ENCODE measurements around the gene PCYOX1L.

Gene PCYOX1L, protein sequence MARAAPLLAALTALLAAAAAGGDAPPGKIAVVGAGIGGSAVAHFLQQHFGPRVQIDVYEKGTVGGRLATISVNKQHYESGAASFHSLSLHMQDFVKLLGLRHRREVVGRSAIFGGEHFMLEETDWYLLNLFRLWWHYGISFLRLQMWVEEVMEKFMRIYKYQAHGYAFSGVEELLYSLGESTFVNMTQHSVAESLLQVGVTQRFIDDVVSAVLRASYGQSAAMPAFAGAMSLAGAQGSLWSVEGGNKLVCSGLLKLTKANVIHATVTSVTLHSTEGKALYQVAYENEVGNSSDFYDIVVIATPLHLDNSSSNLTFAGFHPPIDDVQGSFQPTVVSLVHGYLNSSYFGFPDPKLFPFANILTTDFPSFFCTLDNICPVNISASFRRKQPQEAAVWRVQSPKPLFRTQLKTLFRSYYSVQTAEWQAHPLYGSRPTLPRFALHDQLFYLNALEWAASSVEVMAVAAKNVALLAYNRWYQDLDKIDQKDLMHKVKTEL

DNA sequence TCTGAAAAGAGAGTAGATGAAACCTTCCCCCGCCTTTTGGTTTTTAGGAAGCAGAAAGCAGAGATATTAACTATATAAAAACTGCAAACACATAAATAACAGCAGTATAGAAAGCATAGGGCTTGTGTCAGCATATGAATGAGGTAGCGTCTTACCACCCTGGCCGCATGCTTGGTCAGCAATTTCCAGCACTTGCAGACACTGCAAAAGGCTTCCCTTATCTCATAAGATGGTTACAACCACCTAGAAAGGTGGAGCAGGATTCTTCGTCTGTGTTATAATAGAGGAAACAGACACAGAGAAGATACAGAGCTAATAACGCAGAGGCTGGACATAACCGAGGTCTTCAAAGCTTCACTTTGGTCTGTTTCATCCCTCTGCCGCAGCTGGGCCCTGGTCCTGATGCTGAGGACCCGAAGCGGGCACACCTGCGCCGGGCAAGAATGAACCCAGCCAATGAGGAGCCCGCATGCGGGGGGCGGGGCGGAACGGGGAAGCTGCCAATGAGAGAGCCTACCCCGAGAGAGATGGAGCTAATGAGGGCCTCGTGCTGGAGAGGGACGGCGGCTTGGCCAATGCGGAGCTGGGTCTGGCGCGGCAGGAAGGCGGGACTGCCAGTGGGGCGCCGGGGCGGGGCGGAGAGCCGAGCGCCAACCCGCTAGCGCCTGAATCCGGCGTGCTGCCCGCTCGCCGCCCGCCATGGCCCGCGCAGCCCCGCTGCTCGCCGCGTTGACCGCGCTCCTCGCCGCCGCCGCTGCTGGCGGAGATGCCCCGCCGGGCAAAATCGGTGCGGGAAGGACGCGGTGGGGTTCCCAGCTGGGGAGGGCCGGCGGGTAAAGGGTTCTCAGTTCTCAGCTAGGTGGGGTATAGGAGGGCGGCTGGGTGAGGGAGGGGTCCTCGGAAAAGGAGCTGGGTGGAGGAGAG is at the start of gene PCYOX1L:
Gene PCYOX1L, plus strand, starts transcription at position 677 of the 924 bp plus-strand sequence. Its CDS starts 23 bp downstream, at position 700.
- peak; percentile 97 for DNase-seq

DNA sequence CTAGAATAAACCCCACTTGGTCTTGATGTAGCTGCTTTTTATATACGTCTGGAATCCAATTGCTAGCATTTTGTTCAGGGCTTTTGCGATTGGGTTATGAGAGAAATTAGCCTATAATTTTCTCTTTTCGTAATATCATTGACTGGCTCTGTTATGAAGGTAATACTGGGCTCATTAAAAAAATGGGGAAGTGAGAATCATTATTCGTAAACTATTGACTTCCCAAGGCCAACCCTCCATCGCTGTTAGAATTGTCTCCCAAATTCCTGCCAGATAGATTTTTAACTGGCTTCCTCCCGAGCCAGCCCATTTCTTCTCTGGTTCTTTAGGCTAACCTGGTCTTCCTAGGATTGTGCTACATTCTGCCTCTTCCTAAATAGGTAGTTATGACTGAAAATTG is 48.5 kb upstream of the PCYOX1L start:
- no peak for DNase-seq

DNA sequence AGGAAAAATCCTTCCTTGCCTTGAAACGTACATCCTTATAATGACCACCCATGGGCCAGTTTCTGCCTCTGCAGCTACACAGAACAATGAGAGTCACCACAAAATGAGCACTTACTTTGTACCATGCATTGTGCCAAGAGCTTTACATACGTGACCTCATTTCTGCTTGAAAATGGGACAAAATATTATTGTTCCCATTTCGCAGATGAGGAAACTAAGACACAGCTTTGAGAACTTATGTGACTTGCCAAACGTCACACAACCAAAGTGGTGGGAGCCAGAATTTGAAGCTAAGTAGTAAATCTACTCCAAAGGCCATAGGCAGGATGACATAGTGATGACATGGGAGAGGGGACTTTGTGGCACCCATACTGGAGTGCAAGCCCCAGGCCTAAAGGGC is 47.4 kb upstream of the PCYOX1L start:
- DNase-seq: no peak

DNA sequence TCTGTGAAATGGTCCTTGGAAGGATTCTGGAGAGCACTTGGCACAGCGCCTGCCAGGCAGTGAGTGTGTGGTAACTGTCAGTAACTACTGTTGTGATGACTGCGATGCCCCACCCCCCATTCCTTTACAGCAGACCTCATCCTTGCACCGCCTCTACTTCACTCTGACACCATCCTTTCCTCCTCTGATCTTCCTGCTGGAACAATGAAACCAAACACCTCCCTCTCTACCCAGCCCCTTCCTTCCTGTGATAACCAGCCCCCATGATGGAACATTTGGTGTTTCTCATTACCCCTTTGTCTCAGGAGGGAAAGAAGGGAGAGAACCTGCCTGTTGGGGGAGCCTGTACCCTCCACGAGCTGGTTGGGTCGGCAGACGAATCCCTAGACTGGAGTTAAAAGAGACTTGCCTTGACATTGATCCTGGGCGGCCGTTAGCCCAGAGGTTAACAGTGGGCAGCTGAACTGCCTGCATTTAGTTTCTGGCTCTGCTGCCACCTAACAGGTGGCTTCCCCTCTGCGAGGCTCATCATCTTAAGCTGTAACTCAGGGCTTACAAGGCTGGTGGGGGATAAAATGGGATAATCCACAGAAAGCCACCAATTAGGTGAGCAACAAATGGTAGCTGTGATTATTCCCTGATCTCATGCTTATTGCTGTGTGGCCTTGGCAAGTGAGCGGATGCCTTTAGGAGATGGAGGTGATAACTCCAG is 46.7 kb upstream of the PCYOX1L start:
- DNase-seq: peak; percentile 13

DNA sequence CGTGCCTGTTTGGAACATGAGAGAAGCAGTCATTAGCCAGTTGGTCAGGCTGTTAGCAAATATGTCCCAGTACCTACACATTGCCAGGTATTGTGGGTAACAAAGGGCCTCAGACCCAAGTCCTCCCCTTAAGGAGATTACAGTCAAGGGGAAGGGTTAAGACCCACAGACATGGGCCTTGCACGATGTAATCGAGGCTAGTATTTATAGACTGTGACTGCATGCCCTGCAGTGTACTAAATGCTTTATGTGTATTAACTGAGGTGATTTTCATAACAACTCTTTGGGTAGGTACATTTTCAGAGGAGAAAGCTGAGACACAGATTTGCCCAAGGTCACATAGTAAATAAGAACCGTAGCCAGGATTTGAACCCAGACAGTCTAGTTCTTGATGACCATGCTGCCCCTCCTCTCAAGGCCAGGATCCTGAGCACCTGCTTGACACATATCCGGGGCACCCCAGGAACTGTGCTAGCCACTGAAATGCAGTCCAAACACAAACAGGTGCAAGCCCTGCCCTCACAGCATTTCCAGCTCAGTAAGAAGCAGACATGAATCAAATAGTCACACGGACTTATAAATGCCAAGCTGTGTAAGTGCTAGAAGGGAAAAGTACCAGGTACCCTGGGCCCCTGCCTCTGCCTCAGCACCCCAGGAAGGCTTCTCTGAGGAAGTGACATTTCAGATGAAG is 44.5 kb upstream of the PCYOX1L start:
- DNase-seq: no peak

DNA sequence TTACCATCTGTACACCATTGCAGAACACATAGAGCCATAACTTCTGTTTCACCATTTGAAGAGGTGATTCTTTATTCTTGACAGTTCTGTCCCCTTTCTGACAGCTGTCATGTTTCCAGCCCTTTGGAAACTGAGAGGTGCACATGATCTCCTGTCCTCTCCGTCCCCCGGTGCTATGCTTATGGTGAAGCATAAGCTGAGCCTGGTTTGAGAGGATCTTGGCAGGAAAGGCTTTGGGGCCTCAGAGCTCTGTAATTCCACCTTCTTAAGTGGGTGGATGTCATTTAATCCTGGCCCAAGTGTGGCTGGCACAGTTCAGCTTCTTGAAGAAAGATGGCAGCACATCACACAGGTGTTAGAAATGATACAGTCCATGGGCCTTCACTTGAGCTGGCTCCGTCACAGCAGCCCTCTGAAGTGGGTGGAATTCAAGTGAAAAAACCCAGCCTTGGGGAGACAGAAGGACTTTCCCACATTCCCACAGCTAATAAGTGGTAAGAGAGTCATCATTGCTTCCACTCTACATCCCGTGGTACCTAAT is 43.2 kb upstream of the PCYOX1L start:
- DNase-seq: no peak

DNA sequence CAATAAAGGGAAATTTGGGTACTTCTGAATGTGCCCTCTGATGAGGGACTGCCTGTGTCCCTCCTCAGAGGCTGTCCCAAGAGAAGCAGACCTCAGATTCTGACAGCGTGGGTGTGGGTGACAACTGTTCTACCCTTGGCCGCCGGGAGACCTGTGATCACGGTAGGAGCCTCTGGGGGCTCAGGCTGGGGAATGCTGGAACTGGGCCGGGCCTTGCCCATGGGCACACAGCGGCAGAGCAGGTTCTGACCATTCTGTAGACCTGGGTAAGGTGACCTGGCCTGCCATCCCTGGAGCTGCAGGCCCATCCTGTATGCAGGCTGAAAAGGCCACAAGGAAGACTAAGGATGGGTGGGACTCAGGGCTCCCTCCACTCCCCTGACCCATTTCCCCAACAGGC is 42.1 kb upstream of the PCYOX1L start:
- DNase-seq: no peak

DNA sequence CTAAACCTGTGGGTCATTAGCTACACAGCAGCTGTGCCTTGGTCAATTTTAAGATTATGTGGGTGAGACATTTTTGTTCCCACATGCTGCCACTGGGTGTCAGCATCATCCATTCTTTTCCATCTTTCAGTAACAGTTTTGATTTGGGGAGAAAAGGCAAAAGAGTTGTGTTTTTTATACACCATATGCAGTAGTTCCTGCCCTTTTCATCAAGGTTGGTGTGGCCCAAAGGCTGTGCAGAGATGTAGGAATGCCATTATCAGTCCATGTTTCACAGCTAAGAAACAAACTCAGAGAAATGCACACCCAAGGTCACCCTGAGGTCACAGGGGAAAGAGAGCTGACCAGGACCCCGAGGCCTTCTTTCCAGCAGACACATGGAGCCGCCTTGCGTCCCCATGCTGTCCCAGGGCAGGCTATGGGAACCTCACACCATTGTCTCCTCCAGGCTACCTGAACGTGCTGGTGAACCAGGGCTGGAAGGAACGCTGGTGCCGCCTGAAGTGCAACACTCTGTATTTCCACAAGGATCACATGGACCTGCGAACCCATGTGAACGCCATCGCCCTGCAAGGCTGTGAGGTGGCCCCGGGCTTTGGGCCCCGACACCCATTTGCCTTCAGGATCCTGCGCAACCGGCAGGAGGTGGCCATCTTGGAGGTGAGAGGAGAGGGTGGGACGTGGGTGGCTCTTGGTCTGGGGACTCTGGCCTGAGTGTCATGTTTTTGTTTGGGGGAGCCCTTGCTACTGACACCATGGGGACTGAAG is 40.4 kb upstream of the PCYOX1L start:
- DNase-seq: peak; percentile 80

DNA sequence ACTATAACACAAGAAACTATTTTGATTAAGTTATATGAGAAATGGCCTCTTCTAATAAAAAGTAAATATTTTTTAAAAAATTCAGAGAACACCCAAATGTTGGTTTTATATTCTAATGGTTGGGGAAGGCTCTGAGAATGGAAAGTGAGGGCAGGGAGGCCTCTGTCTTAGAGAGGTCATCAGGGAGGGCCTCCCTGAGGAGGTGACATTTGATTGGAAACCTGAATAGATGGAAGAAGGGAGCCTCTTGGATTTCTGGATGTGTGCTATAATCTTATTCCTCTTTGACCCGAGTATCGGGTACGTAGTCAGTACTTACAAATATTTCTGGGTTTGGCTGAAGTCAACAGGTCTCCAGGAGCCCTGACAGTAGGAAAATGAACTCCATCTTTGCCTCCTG is 38.7 kb upstream of the PCYOX1L start:
- DNase-seq: no peak

DNA sequence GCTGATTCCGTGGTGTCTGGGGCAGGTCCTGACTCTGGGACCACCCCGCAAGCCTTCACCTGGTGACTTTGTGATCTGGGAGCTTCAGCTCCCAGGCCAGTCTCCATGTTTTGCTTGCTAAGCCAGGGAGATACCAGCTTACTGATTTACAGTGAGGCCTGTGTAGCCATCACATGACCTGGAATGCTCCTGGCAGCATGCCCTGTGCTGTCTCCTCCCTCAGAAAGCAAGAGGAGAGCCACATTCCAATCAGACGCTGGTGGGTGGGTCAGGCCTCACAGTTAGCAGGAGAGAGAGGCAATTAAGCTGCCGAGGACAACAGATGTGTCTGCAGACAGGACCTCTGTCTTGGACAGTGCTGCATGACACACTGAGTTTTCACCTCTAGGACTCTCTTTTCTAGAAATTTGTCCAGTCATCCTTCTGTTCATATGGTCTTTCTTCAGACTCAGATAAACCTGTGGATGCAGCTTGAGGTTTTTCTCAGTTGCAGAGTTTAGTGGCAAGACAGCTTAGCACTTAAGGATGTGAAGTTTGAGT is 37.0 kb upstream of the PCYOX1L start:
- DNase-seq: peak; percentile 92

DNA sequence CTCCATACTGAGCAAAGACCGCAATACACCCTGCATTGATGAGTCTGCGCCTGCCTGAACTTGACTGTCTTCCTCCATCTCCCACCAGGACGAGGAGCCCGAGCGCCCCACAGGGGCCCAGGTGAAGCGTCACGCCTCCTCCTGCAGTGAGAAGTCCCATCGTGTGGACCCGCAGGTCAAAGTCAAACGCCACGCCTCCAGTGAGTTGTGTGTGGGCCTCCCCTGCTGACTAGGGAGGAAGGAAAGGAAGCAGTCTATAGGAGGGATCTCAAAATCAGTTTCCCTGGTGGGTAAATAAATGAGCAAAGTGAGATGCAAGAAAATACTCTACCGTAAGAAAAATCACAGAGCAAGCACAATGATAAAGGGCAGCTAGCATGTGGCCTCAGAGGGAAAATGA is 35.3 kb upstream of the PCYOX1L start:
- no peak for DNase-seq

DNA sequence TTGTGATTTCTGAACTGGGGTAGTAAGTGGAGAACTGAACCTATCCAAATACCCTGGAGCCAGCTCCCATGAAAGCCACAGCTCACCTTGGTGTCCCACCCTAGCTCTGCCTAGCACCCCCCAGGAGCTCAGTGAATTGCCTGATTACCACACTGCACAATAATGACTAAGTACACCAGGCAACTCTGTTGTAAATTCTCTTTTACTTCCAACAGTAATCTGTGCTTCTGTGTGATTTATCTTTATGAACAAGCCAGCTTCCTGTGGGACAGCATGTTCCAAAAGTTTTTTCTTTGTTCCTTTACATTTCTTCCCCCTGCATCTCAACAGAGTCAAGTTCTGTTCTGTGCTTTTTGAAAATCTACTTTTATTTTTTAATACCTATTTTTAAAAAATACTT is 34.6 kb upstream of the PCYOX1L start:
- no peak for DNase-seq

DNA sequence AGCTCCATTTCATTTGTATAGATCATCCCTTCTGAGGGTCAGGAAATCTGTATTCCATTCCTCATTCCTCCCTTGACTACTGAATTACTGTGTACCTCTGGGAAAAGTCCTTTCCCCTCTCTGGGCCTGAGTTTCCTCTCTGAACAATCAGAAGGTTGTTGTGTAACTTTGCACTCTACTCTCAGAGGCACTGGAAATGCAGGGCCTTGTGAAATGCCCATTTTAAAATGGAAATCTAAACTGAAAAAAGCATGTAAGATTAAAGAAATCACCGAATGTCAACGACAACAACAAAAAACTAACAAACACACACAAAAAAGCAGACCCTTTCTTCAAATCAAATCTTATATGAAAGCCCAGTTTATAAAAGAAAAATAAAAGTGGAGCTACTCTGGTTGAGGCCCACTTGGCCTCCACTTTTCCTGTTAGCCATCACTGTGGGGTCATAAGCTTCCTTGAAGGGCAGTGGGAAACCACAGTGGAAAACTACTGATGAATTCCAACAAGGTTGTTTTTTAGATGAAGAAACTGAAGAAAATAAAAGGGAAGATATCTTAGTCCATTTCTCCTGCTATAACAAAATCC is 34.1 kb upstream of the PCYOX1L start:
- DNase-seq: no peak

DNA sequence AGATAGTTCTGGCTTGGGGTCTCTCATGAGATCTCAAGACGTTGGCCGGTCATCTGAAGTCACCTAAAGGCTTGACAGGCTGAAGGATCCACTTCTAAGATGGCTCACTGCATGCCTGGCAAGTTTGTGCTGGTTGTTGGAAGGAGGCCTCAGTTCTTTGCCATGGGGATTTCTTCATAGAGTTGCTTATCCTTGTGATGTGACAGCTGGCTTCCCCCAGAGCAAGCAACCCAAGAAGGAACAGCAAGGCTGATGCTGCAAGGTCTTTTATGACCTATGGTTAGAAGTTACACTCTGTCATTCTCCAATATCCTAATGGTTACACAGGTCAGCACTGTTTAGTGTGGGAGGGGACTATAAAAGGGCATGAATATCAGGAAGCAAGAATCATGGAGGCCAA is 33.2 kb upstream of the PCYOX1L start:
- DNase-seq: no peak

DNA sequence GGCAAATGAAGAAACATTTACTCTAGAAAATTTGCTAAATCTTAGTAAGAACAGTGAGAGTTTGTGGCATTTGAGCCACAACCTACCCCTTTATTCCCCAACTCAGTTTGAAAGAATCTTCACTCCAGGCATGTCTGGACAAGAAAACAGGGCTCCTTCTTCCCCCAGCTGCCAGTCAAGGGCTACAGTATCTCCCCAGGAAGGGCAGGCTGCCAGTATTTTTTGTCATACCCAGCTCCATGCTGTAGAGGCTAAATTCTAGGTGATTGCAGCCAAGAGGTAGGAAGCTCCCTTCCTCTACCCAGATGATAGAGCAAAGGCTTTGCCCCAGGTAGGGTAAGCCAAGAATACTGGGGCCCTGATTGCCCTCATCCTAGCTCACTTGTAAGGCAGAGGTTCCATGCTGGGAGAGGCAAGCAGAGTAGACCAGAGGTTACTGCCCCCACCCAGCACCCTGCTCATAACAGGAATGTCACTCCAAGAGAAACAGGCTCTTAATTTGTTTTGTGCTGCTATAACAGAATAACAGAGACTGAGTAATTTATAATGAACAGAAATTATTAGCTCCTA is 32.6 kb upstream of the PCYOX1L start:
- DNase-seq: no peak

DNA sequence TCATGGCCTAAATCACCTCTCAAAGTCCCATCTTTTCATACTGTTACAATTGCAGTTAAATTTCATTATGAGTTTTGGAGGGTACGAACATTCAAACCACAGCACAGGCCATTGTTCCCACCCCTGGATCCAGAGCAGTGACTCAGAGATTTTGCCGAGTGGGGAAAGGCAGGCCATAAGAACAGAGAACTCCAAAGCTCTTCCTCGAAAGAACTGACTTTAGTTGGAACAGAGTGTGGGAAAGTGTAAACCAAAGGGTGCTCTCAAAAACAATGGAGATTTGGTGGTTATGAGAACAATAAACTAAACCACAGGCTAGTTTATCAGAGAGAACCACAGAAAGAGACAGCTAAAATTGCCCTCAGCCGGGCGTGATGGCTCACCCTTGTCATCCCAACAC is 32.0 kb upstream of the PCYOX1L start:
- DNase-seq: no peak

DNA sequence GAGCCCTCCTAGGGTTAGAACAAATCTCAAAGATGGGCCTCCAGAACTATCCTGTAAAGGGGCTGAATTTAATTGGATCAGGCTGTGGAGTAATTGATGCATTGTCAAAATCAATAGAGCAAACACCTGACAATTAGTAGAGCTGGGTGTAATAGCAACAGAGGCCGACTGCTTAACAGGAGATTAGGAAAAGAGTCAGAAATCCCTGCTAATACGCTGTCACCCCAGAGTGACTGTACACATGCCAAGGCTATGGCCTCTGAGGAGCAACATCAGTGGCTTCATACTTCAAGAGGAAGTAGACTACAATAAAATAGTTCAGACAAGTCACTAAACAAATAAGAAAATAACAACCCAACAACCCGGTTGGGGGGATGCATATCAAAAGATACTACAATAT is 31.2 kb upstream of the PCYOX1L start:
- peak; percentile 20 for DNase-seq

DNA sequence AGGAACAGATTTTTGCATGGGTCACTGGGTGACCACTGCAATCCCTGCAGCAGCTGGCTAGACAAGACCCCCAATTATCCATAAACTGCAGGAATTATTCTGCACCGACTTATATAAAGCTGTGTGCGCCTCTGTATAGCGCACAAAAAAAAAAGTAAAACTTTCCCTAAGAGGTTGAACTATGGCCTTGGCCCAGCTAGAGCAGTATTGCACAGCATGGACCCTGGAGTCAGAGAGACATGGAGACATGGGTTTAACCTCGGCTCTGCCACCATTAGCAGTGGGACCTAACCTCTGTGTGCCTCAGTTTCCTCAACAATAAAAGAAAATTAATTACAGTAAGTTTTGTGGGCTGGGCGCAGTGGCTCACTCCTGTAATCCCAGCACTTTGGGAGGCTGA is 29.7 kb upstream of the PCYOX1L start:
- no peak for DNase-seq

DNA sequence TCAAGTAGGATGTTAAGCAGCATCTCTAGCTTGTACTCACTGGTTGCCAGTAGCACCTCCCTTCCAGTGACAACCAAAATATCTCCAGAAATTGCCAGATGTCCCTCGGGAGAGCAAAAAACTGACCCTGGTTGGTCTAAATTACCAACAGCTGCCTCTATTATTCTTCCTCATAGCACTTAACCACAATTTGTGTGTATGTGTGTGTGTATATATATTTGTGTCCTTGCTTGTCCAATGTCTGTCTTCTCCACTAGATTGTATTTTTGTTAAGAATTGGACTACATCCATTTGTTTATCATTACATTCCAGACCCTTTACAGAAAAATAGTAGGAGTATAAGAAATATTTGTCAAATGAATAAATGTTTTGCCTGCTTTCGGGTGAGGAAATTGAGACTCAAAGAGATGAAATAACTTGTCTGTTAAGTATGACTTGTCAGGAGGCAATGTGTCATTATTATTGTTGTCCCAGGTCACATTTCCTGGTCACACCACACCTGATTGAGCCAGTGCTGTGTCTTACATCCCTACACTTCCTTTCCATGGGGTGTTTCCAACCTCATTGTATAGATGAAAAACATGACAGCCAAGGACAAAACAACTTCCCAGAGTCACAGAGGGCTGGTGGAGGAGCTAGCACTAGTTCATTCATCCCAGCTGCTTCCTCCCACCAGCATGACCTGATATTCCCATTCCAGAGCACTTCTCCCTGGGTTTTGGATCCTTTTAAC is 24.0 kb upstream of the PCYOX1L start:
- no peak for DNase-seq

DNA sequence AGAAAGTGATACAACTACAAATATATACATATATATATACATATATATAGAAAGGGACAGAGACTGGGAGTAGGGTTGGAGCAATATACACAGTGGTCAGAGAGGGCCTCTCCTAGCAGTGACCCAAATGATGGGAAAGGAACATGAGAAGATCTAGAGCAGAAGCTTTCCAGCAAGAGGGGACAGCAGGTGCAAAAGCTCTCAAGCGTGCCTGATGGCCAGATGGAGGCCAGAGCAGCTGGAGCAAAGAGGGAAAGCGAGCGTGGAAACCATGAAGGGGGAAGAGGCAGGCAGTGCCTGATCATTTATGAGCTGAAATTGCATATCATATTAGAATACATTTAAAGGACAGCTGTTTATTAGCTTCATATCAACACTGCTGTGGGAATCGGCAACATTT is 20.1 kb upstream of the PCYOX1L start:
- peak; percentile 90 for DNase-seq
